Melanocyte of skin (primary cell): ENCODE data around the gene C1QTNF4. TPM values are rescaled to one million over a fixed set of nuclear protein-coding genes. Genes with fewer than 3 reads are reported as not detected.

ENCODE experiments used
- small RNA-seq, 2 donors: library from RNA; depleted of rRNA; stranded (forward); fragments of <200 nt; gene quantifications; one replicate each; pipeline ENCODE3, GENCODE V24; 2012
- total RNA-seq, 2 donors: library from RNA; depleted of rRNA; stranded (reverse); fragments of >200 nt; gene quantifications; 2 replicates each; pipeline ENCODE4 v1.2.3, GENCODE V29; 2012

C1QTNF4 gene
- total RNA-seq, result under 1 TPM; under 0.01 to 0.33 TPM

DNA sequence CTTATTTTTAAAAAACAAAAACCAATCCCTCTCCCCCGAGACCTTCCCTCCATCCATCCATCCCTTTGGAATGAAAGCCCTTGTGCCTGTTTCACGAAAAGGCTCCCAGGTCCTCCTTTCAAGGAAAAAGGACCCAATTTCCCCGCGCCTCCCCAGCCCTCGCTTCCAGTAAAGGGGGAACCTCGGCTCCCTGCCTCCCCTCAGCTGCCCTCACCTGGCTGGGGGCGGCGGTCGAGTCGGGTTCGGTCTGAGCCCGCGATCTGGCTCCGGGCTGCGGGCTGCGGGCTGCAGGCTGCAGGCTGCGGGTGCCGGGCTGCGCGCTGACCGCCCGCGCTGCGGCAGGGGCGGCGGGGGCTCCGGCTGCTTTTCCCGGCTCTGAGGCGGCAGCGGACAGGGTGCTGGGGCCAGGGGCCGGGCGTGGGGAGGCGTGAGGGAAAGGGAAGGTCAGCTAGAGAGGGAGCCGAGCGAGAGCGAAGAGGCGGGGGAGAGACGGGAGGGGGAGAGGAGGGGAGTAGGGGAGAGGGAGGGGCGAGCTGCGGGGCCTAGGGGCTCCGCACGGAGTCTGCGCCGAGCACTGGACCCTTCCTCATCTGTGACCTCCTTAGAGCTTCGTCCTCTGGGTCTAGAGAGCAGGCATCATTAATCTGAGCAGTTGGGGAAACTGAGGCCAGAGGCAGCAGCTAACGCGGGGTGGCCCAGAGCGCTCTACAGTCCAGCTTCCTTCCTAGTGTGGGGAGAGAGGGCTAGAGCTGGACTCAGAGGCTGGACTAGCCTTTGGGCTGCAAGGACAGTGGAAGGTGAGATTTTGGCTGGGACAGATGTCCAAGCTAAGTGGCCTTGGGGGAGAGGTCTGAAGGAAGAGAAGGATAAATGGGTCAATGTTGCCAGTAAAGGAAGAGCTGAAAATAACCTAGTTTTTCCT, at the start of gene C1QTNF4:
Gene C1QTNF4 (minus strand): TSS at position 478 of the 922 bp plus-strand sequence. CDS start 3,601 bp downstream, outside the sequence.

DNA sequence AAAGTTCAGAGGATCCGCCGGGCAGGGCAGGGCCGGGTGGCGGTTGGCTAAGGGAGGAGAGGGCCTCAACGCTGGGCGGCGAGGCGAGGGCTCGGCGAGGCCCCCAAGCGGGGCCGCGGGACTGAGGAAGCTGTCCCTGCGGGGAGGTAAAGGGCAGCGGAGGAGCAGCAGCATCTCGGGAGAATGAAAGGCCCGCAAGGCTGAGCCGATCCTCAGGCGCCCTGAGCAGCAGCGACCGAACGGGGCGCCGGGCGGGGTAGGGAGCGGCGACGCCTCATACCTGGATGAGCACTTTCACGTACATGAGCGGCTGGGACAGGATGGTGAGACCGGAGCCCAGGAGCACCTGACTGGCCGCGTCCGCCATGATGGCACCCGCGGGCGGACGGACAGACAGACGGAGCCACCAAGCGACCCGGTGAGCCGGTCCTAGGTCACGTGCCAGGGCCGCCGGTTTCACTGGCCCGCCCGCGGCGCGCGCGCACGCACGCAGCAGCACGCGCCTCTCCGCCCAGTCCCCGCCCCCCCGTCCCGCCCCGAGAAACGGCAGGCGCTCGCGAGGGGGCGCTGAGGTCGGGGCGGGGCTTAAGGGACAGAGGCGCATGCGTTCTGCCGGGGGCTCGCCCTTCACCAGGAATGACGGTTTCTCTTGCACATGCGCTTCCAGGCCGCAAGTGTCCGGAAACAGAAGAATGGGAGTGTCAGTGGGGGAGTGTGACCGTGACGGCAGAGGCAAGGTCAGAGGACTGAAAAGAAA, 48.1 kb upstream of the C1QTNF4 start, which contains the start of gene MTCH2:
Gene MTCH2 (minus strand): TSS at position 461 of the 757 bp plus-strand sequence. CDS start 94 bp downstream, at position 367.

DNA sequence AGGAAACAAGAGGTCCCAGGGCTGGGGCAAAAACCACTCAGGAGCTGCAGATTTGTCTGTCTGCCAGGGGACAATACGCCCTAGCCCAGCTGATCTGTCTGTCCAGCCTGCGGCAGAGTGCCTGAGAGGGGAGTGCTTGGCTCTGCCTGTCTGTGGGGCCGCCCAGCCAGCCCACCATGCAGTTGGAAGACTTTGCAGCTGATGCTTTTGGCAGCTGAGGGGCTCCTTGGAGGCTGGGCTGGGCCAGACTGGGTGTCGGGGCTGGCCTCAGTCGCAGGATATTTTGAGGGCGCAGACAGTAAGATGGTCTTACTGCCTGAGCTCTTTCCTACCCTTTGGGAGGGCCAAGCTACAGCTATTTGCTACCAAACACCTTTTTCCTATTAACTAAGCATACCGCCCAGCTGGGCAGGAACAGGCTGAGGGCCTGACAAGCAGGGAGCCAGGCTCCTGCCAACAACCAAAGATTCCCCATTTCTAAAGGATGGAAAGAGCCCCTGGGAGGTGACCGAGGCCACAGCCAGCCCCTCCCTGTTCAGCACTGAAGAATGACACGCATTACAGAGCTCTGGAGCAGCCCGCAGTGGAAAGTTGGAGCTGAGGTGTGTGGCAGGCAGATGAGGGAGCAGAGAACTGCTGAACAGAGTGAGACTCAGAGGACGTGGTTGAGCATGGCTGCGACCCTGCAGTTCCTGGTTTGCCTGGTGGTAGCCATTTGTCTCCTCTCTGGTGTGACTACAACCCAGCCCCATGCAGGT, 7.9 kb downstream of the C1QTNF4 start, which contains the start of gene FAM180B:
Gene FAM180B (plus strand): TSS at position 581 of the 758 bp plus-strand sequence. CDS start 91 bp downstream, at position 672.

DNA sequence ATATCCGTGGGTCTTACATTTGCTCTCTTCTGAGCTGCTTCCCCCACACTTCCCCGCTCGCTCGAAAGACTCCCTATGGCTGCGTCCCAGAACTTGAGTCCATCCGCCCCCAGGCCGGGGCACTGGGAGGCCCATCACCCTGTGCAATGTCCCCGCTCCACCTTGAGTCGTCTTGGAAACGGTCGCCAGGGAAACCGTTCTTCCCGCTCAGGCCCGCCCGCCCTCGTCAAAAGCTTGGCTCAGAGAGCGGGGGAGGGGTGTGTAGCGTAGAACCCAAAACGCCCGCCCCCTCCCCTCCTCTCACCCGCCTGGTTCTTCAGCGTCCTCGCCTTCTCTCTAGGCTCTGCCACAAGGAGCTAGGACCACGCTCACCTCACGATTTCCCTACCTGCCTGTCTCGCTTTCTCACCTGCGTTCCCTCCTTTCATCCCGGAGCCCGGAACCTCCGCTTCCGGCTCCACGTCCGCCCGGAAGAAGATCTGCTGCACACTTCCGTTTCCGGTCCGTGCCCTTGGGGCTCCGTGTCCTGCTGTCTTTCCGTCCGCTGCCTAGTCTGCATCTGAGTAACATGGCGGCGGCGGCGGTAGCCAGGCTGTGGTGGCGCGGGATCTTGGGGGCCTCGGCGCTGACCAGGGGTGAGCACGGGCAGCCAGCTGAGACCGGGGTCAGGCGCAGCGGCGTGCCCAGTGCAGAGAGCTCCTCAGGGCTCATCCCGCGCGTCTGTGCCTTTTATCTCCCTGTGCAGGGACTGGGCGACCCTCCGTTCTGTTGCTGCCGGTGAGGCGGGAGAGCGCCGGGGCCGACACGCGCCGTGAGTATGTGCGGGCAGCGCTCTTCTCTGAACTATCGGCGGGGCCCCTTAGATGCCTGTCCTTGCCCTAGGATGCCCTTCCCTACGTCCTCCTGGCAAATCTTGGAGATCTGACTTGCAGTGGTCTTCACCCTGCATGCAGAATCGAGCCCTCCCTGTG, 15.4 kb downstream of the C1QTNF4 start, which contains the start of the genes KBTBD4 and NDUFS3:
Gene KBTBD4 (minus strand): TSS at position 447 of the 971 bp plus-strand sequence. CDS start 19 bp downstream, at position 428.
Gene NDUFS3 (plus strand): TSS at position 551 of the 971 bp plus-strand sequence. CDS start 18 bp downstream, at position 569.

DNA sequence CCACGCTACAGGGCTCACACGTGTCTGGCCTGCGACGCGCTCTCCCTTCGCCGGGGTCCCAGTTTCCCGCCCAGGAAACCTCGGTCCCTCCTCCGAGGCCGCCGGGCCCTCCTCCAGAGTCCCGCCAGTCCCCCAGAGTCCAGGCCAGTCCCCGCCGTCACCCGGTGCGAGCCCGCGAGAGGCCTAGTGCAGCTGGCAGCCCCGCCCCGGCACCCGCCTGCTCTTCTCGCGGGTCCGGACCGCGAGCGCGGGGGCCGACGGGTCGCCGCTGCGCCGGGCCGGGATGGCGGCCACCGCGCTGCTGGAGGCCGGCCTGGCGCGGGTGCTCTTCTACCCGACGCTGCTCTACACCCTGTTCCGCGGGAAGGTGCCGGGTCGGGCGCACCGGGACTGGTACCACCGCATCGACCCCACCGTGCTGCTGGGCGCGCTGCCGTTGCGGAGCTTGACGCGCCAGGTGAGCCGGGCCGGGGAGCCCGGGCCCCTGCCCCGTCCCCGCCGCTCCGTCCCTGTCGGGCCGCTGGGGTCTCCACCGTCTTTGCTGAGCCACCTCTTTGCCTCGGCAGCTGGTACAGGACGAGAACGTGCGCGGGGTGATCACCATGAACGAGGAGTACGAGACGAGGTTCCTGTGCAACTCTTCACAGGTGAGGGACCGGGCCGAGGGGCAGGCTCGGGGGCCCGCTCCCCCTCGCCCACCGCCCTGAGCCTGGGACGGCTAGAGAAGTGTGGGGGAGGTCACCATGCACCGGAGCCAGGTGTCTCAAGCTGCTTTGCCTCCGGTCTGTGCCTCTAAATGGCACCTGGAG, 28.7 kb downstream of the C1QTNF4 start, which contains the start of gene PTPMT1:
Gene PTPMT1 (plus strand): TSS at position 260 of the 809 bp plus-strand sequence. CDS start 24 bp downstream, at position 284.

DNA sequence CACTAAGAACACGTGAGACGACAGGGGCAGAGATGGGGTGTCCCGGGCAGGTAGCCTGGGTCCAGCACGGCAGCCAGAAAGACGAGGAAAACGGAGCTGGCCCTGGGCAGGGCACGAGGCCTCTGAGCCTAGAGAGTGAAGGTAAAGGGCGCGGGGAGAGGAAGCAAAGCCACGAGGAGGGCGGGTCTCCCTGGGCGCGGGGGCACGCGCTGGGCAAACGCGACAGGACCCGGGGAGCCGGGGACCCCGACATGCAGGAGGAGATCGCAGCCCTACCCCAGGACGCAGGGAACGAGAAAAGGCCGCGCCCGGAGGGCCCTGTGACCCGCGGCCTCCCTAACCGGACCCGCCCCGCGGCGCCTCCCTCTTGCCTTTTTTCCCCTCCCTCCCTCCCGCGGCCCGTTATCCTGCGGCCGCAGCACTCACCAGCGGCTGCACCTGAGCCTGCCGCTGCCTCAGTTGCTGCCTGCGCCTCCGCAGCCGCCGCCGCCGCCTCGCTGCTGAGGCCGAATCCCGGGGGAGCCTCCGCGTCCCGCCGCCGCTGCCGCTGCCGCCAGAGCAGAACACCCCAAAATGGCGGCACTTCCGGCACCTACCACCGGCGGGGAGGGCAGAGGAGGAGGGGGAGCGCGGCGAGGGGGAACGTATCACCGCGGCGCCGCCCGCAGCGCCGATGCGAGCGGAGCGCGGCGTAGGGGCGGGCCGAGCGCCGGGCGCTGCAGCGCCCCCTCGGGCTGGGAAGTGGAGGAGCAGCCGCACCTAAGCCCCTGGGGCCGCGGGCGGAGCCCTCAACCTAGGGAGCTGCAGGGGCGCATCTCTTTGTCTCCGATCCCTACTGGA, 41.4 kb downstream of the C1QTNF4 start, which contains the start of gene CELF1:
Gene CELF1 (minus strand): TSS at position 567 of the 840 bp plus-strand sequence. CDS start 53,609 bp downstream, outside the sequence.

Small RNAs within 50 kb of the gene (small RNA-seq; reads per million reads assigned to genes)
- gene RN7SL652P (0 to 0.06 reads per million in 2 donors), gene RNU5E-10P (0 to 0.04 reads per million in 2 donors)

Other genes starting within 250 kb of the C1QTNF4 start
- not detected for gene MYBPC3, start 241.7 kb downstream of the C1QTNF4 start, total RNA-seq
- not detected for gene SPI1, start 215.9 kb downstream of the C1QTNF4 start, total RNA-seq
- 10 to 100 TPM; 40.6 to 48.2 TPM for gene SLC39A13, start 185.8 kb downstream of the C1QTNF4 start, total RNA-seq
- 100 to 1,000 TPM; 133 to 208 TPM for gene PSMC3, start 168.0 kb downstream of the C1QTNF4 start, total RNA-seq
- not detected for gene RAPSN, start 145.3 kb downstream of the C1QTNF4 start, total RNA-seq
- gene CELF1, start 41.3 kb downstream of the C1QTNF4 start, total RNA-seq, result 100 to 1,000 TPM in 1 of 2 donors, 10 to 100 TPM in 1; 67.1 to 102 TPM
- gene PTPMT1, start 28.8 kb downstream of the C1QTNF4 start, total RNA-seq, result 10 to 100 TPM; 74.3 to 78.3 TPM
- 10 to 100 TPM; 19.3 to 21.0 TPM for gene KBTBD4, start 15.4 kb downstream of the C1QTNF4 start, total RNA-seq
- gene NDUFS3, start 15.3 kb downstream of the C1QTNF4 start, total RNA-seq, result 10 to 100 TPM; 80.2 to 99.2 TPM
- gene FAM180B, start 7.7 kb downstream of the C1QTNF4 start, total RNA-seq, result not detected
- 10 to 100 TPM; 85.7 to 94.6 TPM for gene MTCH2, start 48.1 kb upstream of the C1QTNF4 start, total RNA-seq
- 10 to 100 TPM in 1 of 2 donors, 1 to 10 TPM in 1; 2.0 to 11.0 TPM for gene AGBL2, start 121.0 kb upstream of the C1QTNF4 start, total RNA-seq
- 10 to 100 TPM; 81.6 to 83.6 TPM for gene FNBP4, start 172.9 kb upstream of the C1QTNF4 start, total RNA-seq